OCI-LY1 (cell line): ENCODE results near the gene TSR1.

Experiments
- H2AFZ ChIP-seq: fragments of 200-600 bp; sonication (generic), shearing (Covaris generic); 2 replicates; pipeline ENCODE4 v1.6.0; 2014; ENCODE audit warnings: antibody characterized with exemption, mild to moderate bottlenecking, low read length
- H3F3A ChIP-seq: fragments of 200-600 bp; sonication (generic), shearing (Covaris generic); 2 replicates; pipeline ENCODE4 v1.6.0; 2014; ENCODE audit warnings: mild to moderate bottlenecking, antibody characterized with exemption, low read length, moderate library complexity; ENCODE audit not compliant: insufficient read depth
- H3K27ac ChIP-seq: fragments of 200-600 bp; sonication (generic); 2 replicates; pipeline ENCODE4 v1.5.1; 2014; ENCODE audit warnings: low read length, mixed run types, mild to moderate bottlenecking, low read depth; ENCODE audit not compliant: poor library complexity, severe bottlenecking
- H3K27me3 ChIP-seq: fragments of 200-600 bp; sonication (generic); 2 replicates; pipeline ENCODE4 v1.6.0; 2014; ENCODE audit warnings: antibody characterized with exemption, mild to moderate bottlenecking, low read length, moderate library complexity; ENCODE audit not compliant: insufficient read depth
- H3K36me3 ChIP-seq: fragments of 200-600 bp; sonication (generic); 2 replicates; pipeline ENCODE4 v1.6.1; 2014; ENCODE audit warnings: mild to moderate bottlenecking, antibody characterized with exemption, low read length, moderate library complexity, mixed read lengths; ENCODE audit not compliant: insufficient read depth
- H3K4me1 ChIP-seq: fragments of 200-600 bp; sonication (generic); 2 replicates; pipeline ENCODE4 v1.5.1; 2014; ENCODE audit warnings: mild to moderate bottlenecking, low read length, moderate library complexity; ENCODE audit not compliant: insufficient read depth, severe bottlenecking
- H3K4me2 ChIP-seq: fragments of 200-600 bp; sonication (generic), shearing (Covaris generic); 2 replicates; pipeline ENCODE4 v1.6.1; 2014; ENCODE audit warnings: low read length
- H3K4me3 ChIP-seq: fragments of 200-600 bp; sonication (generic); 2 replicates; pipeline ENCODE4 v1.5.1; 2014; ENCODE audit warnings: low read length, low read depth, mild to moderate bottlenecking, mixed read lengths; ENCODE audit not compliant: poor library complexity, severe bottlenecking
- H3K79me2 ChIP-seq: fragments of 200-600 bp; shearing (Covaris generic); 2 replicates; pipeline ENCODE4 v1.6.1; 2016; ENCODE audit warnings: mixed run types, low read length, mixed read lengths; ENCODE audit not compliant: insufficient read depth
- H3K9ac ChIP-seq: fragments of 200-600 bp; sonication (generic), shearing (Covaris generic); 2 replicates; pipeline ENCODE4 v1.6.1; 2014; ENCODE audit warnings: mild to moderate bottlenecking, low read length, mixed read lengths
- H3K9me2 ChIP-seq: fragments of 200-600 bp; sonication (generic), shearing (Covaris generic); 2 replicates; pipeline ENCODE4 v1.6.1; 2014; ENCODE audit warnings: low read depth, mild to moderate bottlenecking, low read length, mixed read lengths
- H3K9me3 ChIP-seq: fragments of 200-600 bp; shearing (Covaris generic); 2 replicates; pipeline ENCODE4 v1.6.1; 2014; ENCODE audit warnings: low read length, mixed read lengths
- H4K20me1 ChIP-seq: fragments of 200-600 bp; sonication (generic), shearing (Covaris generic); 2 replicates; pipeline ENCODE4 v1.6.0; 2016; ENCODE audit warnings: mild to moderate bottlenecking, low read length; ENCODE audit not compliant: insufficient read depth
- CTCF ChIP-seq: fragments of 200-600 bp; sonication (generic), shearing (Covaris generic); IDR thresholded peaks from 2 replicates; pipeline ENCODE4 v1.5.1; 2017; ENCODE audit warnings: mild to moderate bottlenecking, antibody characterized with exemption, low read length, moderate library complexity, mixed read lengths
- EZH2 ChIP-seq: fragments of 200-600 bp; sonication (generic), shearing (Covaris generic); IDR thresholded peaks from 2 replicates; pipeline ENCODE4 v1.8.0; 2017; ENCODE audit warnings: borderline replicate concordance, mixed run types, mild to moderate bottlenecking, antibody characterized with exemption, low read length, moderate library complexity, mixed read lengths

Gene TSR1

GRCh38 chr17:2362016-2362415, 25.8 kb upstream of the TSR1 start:
- H3K9ac ChIP-seq, result no peak overlapping the region
- H3K4me2 ChIP-seq, result no peak overlapping the region
- peaks cover 17% of the 10 kb centered on the region; the same call in 1 of the 2 replicates for H3K36me3 ChIP-seq
- TF ChIP-seq EZH2, result no peak
- H3K4me3 ChIP-seq, result no peak overlapping the region
- no peaks in the 10 kb centered on the region for H3K9me3 ChIP-seq
- no peaks in the 10 kb centered on the region for H4K20me1 ChIP-seq
- H3K27me3 ChIP-seq, result no peaks in the 10 kb centered on the region
- no peak overlapping the region for H3K27ac ChIP-seq
- no peaks in the 10 kb centered on the region for H3K4me1 ChIP-seq
- H3F3A ChIP-seq, result no peaks in the 10 kb centered on the region
- H3K79me2 ChIP-seq, result no peaks in the 10 kb centered on the region
- H3K9me2 ChIP-seq, result no peaks in the 10 kb centered on the region
- H2AFZ ChIP-seq, result no peak overlapping the region

- H3K9me2 ChIP-seq, result no peaks in the 10 kb centered on the region
- H3K27ac ChIP-seq, result no peak overlapping the region
- no peaks in the 10 kb centered on the region for H3K9me3 ChIP-seq
- H3K27me3 ChIP-seq, result no peaks in the 10 kb centered on the region
- H3K4me2 ChIP-seq, result no peak overlapping the region
- H3K9ac ChIP-seq, result no peak overlapping the region
- no peaks in the 10 kb centered on the region for H4K20me1 ChIP-seq
- no peak overlapping the region for H3K4me3 ChIP-seq
- H2AFZ ChIP-seq, result no peak overlapping the region
- peaks cover 17% of the 10 kb centered on the region; the same call in 1 of the 2 replicates for H3K36me3 ChIP-seq
- no peaks in the 10 kb centered on the region for H3K4me1 ChIP-seq
- no peaks in the 10 kb centered on the region for H3F3A ChIP-seq
- H3K79me2 ChIP-seq, result no peaks in the 10 kb centered on the region
- no peak for TF ChIP-seq CTCF
- no peak for TF ChIP-seq EZH2
These were observed 24.9 kb upstream of the TSR1 start for GRCh38 chr17:2361010-2361760.

DNA sequence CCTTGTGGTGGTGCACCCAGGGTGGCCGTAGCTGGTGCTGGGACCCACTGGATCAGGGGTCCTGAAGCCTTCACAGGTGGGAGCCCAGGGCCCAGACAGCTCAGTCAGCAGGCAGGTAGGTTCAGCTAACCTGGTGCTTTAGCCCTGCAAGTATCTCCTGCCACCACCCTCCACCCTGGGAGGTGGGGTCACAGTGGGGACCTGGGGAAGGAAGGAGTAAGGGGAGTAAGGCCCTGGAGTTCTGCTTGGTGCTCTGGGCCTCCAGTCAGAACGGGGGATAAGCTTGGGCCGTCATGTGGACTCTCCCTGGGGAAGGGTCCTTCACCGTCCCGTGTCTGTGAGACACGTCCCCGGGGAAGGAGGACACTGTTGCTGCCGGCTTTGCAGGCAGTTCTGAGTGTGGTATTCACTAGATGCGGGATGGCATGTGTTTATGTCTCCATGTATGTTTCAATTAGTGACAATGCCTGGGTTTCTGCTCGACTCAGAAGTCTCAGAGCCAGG, 21.7 kb upstream of the TSR1 start:
- Histone ChIP-seq H3K79me2 (no peaks in the 10 kb centered on the region), H2AFZ (no peak overlapping the region), H3K4me3 (no peak overlapping the region), H3K4me1 (peaks cover 11% of the 10 kb centered on the region), H3K9ac (no peak overlapping the region), H4K20me1 (no peaks in the 10 kb centered on the region), H3K9me3 (no peaks in the 10 kb centered on the region), H3K27me3 (no peaks in the 10 kb centered on the region), H3K36me3 (no peaks in the 10 kb centered on the region), H3K4me2 (no peak overlapping the region), H3F3A (peaks cover 9% of the 10 kb centered on the region), H3K9me2 (no peaks in the 10 kb centered on the region), H3K27ac (no peak overlapping the region)
- no peak for TF ChIP-seq CTCF
- no peak for TF ChIP-seq EZH2

DNA sequence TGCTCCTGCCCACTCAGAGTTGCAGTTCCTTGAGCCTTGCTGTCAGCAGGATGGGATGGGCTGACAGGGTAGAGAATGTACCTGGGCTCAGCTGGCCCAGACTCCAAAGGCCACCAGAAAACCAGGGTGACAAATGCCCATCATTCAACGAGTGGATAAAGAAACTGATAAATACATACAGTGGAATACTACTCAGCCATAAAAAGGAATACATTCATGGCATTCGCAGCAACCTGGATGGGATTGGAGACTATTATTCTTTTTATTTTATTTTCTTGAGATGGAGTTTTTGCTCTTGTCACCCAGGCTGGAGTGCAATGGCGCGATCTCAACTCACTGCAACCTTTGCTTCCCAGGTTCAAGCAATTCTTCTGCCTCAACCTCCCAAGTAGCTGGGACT, 21.0 kb upstream of the TSR1 start:
- Histone ChIP-seq H3K9ac (no peak overlapping the region), H3K27ac (no peak overlapping the region), H3K36me3 (no peaks in the 10 kb centered on the region), H3K4me1 (peaks cover 16% of the 10 kb centered on the region), H3K4me2 (no peak overlapping the region), H3K27me3 (no peaks in the 10 kb centered on the region), H3F3A (peaks cover 9% of the 10 kb centered on the region), H2AFZ (no peak overlapping the region), H3K4me3 (no peak overlapping the region), H3K79me2 (no peaks in the 10 kb centered on the region), H4K20me1 (no peaks in the 10 kb centered on the region), H3K9me2 (no peaks in the 10 kb centered on the region), H3K9me3 (no peaks in the 10 kb centered on the region)
- TF ChIP-seq CTCF (no peak), EZH2 (no peak)
